MM.1S (cell line): Measurements from ENCODE around the gene ZBTB37.

ENCODE experiments used
- CTCF ChIP-seq: fragments of 300-600 bp; sonication (generic); IDR thresholded peaks from 2 replicates; pipeline ENCODE4 v1.5.1; 2016; ENCODE audit warnings: antibody characterized with exemption, low read length, mixed read lengths
- EZH2 ChIP-seq: fragments of 300-600 bp; sonication (generic); optimal IDR thresholded peaks from 2 replicates; pipeline ENCODE3; 2017; ENCODE audit warnings: low read depth, mild to moderate bottlenecking, antibody characterized with exemption, low read length, mixed read lengths

DNA sequence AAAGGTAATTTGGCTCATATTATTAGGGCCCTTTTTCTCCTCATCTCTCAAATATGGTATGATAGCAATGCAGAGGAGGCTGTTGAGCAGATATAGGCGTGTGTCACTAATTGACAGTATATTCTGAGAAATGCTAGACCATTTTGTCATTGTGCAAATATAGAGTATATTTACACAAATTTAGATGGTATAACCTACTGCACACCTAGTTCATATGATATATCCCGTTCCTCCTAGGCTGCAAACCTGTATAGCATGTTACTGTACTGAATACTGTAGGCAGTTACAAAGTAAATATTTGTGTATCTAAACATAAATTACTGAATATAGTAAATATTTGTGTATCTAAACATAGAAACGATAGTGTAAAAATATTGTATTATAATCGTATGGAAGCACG is 8.6 kb downstream of the ZBTB37 start:
- TF ChIP-seq CTCF, result no peak
- TF ChIP-seq EZH2, result no peak
